BLaER1 (cell line): ENCODE results near the gene ADAMTS2.

ENCODE experiments used
- H3K27ac ChIP-seq: shearing (Covaris generic); formaldehyde crosslinking; 2 replicates; pipeline ENCODE4 v1.8.1; 2022
- H3K27me3 ChIP-seq: shearing (Covaris generic); formaldehyde crosslinking; 2 replicates; pipeline ENCODE4 v1.8.1; 2022
- H3K36me3 ChIP-seq: shearing (Covaris generic); formaldehyde crosslinking; 2 replicates; pipeline ENCODE4 v1.8.1; 2022
- H3K4me1 ChIP-seq: shearing (Covaris generic); formaldehyde crosslinking; 2 replicates; pipeline ENCODE4 v1.8.1; 2022
- H3K4me2 ChIP-seq: shearing (Covaris generic); formaldehyde crosslinking; 2 replicates; pipeline ENCODE4 v1.8.1; 2022
- H3K4me3 ChIP-seq: shearing (Covaris generic); formaldehyde crosslinking; 2 replicates; pipeline ENCODE4 v1.8.1; 2022
- H3K9ac ChIP-seq: shearing (Covaris generic); formaldehyde crosslinking; 2 replicates; pipeline ENCODE4 v1.8.1; 2022
- H3K9me3 ChIP-seq: shearing (Covaris generic); formaldehyde crosslinking; 2 replicates; pipeline ENCODE4 v1.8.1; 2022
- H4K20me1 ChIP-seq: shearing (Covaris generic); formaldehyde crosslinking; 2 replicates; pipeline ENCODE4 v1.8.1; 2022
- Cebpa-rat ChIP-seq: shearing (Covaris generic); IDR thresholded peaks from 2 replicates; pipeline ENCODE4 v1.8.1; 2022

ADAMTS2 gene

DNA sequence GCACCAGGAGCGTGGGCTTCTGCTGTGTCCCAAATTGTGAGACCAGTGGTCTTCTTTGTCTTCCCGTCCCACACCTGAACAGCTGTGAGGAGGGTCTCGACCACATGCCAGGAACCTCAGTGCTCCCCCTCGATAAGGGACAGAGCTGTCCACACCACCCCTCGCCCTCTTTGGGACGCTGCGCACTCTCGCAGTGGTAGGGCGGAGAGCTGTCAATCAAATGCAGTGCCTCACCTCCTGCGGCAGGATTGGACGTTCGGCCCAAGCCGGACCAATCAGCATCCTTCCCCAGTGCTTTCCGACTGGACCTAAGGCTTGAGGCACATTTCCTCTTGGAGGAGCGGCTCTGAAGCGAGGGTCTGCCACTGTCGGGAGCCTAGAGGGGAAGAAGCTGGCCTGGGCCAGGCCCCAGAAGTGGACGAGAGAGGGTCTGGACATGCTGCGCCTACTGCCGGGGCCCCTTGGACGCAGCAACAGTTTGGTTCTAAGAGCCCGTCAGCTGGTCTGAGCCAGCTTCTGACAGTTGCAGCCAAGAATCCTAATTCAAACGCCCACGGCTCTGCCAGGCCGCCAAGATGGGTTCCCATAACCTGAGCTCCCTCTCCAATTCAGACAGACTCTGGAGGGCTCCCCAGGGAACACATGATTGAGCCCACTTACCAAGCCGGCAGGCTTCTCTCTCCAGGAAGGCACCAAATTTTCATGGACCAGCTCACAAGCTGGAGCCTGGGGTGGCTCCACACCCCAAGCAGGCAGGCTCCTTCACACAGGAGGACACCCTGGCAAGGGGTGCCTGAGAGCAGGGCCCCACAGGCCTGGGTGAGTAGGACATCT lies 28.1 kb upstream of the ADAMTS2 start:
- no peak for TF ChIP-seq Cebpa-rat
- no peaks in the 10 kb centered on the region for H4K20me1 ChIP-seq
- H3K9ac ChIP-seq, result no peak overlapping the region
- H3K36me3 ChIP-seq, result no peaks in the 10 kb centered on the region
- H3K9me3 ChIP-seq, result no peaks in the 10 kb centered on the region
- no peak overlapping the region for H3K4me2 ChIP-seq
- H3K4me3 ChIP-seq, result no peak overlapping the region
- H3K4me1 ChIP-seq, result peaks cover 7% of the 10 kb centered on the region; the same call in 1 of the 2 replicates
- no peak overlapping the region for H3K27ac ChIP-seq
- no peaks in the 10 kb centered on the region for H3K27me3 ChIP-seq

DNA sequence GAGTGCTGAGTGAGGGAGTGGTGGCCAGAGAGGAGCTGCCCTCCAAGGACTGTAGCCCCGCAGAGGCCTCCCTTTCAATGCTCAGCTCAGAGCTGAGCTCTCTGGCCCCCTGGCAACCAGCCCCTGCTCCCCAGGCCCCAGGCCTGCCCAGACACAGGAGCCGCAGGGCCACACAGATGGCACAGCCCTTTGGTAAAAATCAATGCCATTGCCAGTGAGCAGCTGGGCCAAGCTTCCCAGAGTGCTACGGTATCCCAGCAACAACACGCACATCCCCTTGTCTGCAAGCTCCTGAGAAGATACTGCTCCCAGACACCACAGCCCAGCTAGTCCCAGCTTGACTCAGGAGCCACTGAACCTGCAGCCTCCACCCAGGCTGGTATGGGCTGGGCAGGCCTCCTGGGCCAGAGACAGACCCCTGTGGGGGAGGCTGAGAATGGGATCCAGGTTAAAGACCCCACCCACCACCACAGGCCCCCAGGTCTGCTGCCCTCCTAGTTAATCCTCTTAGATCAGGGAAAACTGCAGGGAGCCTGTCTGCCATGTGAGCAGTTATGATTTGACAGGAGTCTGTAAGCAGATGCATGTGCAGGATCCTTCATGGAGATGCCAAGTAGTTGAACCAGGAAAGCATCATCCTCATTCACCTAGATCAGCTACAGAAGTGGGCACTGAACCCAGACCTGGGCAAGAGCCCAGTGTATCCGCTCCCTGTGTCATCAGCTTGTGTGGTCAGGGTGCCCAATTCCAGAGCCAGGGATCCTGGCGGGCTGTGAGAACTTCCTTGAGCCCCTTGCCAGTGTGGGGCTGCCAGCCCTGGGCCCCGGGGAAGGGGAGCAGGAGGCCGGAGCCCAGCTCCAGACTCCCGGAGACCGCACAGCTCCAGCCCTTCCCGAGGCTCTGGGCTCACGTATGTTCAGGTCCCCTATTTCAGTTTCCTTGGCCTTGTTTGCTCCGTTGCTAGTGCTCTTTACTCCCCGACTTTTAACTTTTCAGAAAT lies 26.7 kb upstream of the ADAMTS2 start:
- Histone ChIP-seq H3K36me3 (no peaks in the 10 kb centered on the region), H3K4me3 (no peak overlapping the region), H3K4me2 (no peak overlapping the region), H4K20me1 (no peaks in the 10 kb centered on the region), H3K9ac (no peak overlapping the region), H3K27me3 (no peaks in the 10 kb centered on the region), H3K4me1 (peaks cover 7% of the 10 kb centered on the region; the same call in 1 of the 2 replicates), H3K27ac (no peak overlapping the region), H3K9me3 (no peaks in the 10 kb centered on the region)
- no peak for TF ChIP-seq Cebpa-rat

DNA sequence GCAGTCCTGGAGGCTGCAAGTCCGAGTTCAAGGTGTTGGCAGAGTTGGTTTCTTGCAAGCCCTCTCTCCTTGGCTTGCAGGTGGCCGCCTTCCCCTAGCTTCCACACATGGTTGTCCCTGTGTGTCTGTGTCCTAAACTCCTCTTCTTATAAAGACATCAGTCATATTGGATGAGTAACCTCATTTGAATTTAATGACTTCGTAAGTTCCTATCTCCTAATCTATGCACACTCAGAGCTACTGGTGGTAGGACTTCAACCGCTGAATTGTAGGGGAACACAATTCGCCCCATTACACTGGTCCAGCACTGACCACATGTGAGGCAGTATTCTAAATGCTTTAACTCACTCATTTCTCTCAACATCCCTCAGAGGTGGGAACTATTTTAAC lies 25.9 kb upstream of the ADAMTS2 start:
- no peaks in the 10 kb centered on the region for H3K27me3 ChIP-seq
- TF ChIP-seq Cebpa-rat, result no peak

DNA sequence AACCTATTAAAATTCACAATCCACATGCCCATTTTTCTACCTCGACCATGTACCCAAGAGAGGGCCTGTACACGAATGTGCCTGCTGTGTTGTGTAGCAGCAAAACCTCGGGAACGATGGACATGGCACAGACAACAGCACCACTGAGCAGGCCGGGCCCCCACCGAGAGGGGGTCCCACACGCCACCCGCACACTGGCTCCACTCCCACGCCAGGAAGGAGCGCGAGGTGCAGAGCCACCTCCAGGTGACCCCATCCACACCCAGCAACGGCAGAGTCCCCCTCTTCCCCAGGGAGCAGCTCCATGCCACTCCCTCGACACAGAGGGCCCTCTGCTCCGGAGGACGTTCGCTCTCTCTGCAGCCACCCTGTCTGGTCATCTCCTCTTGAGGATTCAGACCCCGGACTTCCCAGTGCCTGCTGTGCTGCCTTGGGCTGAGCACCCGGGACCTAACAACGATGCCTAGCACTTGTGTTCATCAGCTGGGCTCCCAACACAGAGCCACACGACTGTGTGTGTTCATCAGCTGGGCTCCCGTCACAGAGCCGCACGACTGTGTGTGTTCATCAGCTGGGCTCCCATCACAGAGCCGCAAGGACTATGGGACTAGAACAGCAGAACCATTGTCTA lies 25.3 kb upstream of the ADAMTS2 start:
- H3K4me1 ChIP-seq, result peaks cover 7% of the 10 kb centered on the region; the same call in 1 of the 2 replicates
- no peak for TF ChIP-seq Cebpa-rat
- no peaks in the 10 kb centered on the region for H3K27me3 ChIP-seq
- no peak overlapping the region for H3K4me2 ChIP-seq
- no peak overlapping the region for H3K27ac ChIP-seq
- no peak overlapping the region for H3K4me3 ChIP-seq
- no peaks in the 10 kb centered on the region for H3K9me3 ChIP-seq
- H3K9ac ChIP-seq, result no peak overlapping the region
- no peaks in the 10 kb centered on the region for H4K20me1 ChIP-seq
- no peaks in the 10 kb centered on the region for H3K36me3 ChIP-seq

More for the DNA sequence above, 25.9 kb upstream of the ADAMTS2 start:
- H3K9me3 ChIP-seq, result no peaks in the 10 kb centered on the region
- no peaks in the 10 kb centered on the region for H4K20me1 ChIP-seq
- no peaks in the 10 kb centered on the region for H3K36me3 ChIP-seq
- no peak overlapping the region for H3K9ac ChIP-seq
- H3K4me3 ChIP-seq, result no peak overlapping the region
- H3K27ac ChIP-seq, result no peak overlapping the region
- H3K4me1 ChIP-seq, result peaks cover 7% of the 10 kb centered on the region; the same call in 1 of the 2 replicates
- no peak overlapping the region for H3K4me2 ChIP-seq

DNA sequence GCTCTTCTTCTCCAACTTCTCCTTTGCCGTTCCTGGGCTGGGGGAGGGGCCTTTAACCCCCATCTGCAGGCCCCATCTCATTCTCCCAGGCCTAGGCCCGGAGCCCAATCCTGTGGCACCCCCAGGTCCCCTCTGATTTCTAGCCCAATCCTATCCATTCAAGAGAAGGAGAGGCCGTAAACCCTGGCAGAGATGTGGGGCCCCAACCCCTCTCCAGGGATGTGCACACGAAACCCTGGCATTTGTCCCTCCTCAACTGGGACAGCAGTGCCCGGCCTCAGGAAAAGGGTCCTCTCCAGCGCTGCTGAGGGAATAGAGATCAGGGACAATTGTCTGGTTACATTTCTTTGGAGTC lies 24.2 kb upstream of the ADAMTS2 start:
- H3K27me3 ChIP-seq, result no peaks in the 10 kb centered on the region
- H3K4me2 ChIP-seq, result no peak overlapping the region
- no peaks in the 10 kb centered on the region for H3K9me3 ChIP-seq
- no peak overlapping the region for H3K9ac ChIP-seq
- no peaks in the 10 kb centered on the region for H3K36me3 ChIP-seq
- H3K4me1 ChIP-seq, result no peaks in the 10 kb centered on the region
- no peak for TF ChIP-seq Cebpa-rat
- no peaks in the 10 kb centered on the region for H4K20me1 ChIP-seq
- H3K4me3 ChIP-seq, result no peak overlapping the region
- H3K27ac ChIP-seq, result no peak overlapping the region

DNA sequence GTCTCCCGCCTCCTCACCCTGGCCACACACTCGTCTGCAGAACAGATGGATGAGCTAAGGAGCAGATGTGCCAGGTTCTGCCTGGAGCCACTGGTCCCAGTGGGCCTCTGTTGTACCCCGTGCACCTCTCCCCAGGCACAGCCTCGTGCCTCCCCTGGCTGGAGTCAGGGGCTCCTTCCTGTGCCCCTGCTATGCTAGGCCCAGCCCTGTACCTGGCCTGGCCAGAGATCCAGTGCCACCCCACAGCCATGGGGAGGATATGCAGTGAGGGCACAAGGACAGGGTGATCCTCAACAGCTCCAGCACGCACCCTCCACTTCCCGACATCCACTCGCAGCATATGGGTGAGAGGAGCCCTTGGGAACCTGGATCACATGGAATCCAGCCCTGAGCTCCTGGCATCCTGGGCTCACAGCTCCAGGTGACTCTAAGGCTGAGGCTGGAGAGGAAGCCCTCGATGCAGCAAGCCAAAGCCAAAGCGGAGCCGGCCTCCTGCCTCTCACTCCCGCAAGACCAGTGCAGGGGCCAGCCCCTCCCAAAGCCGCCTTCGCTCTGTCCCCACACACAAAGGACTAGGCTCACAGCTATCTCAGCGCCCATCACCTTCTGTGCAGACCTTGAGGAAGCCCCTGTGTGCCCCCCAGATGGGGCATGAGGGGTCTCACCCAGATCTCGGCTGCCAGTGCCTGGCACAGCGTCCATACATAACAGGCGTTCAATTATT lies 23.7 kb upstream of the ADAMTS2 start:
- Histone ChIP-seq H3K27me3 (no peaks in the 10 kb centered on the region), H3K9me3 (no peaks in the 10 kb centered on the region), H3K4me3 (no peak overlapping the region), H3K27ac (no peak overlapping the region), H3K36me3 (no peaks in the 10 kb centered on the region), H3K4me1 (no peaks in the 10 kb centered on the region), H3K4me2 (no peak overlapping the region), H4K20me1 (no peaks in the 10 kb centered on the region), H3K9ac (no peak overlapping the region)
- TF ChIP-seq Cebpa-rat, result no peak

DNA sequence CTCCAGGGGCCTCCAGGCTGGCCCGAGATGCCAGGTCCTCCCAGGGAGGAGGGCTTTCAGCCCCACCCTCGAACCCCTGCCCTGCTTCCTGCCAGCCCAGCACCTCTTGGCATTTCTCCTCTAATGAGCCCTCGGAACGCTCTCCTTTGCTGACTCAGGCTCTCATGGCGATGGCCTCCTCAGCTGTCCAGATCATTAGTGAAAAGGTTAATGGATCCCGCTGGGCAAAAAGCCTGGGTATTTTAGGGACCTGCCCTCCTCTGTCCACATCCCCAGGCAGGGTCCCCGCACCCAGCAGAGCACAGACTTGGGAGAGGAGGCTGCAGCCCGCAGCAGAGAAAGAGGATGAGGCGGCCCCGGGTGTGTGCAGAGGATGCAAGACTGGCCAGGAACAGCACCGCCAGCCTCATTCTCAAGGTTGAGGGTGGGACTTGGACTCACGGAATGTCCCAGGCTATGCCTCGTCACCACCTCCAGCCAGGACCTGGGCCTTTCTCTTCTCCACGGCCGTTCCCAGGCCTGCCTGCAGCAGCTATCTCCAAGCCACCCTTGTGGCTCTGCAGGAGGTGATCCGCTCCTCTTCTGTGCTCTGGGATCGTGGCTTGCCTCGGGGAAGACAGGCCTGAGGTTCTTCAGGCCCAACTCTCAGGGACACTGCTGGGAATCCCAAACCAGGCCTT lies 23.0 kb upstream of the ADAMTS2 start:
- H3K27me3 ChIP-seq, result no peaks in the 10 kb centered on the region
- H3K4me2 ChIP-seq, result no peak overlapping the region
- no peak overlapping the region for H3K27ac ChIP-seq
- no peak overlapping the region for H3K4me3 ChIP-seq
- TF ChIP-seq Cebpa-rat, result no peak
- H3K9me3 ChIP-seq, result peaks cover 5% of the 10 kb centered on the region; the same call in 1 of the 2 replicates
- H3K9ac ChIP-seq, result no peak overlapping the region
- H4K20me1 ChIP-seq, result no peaks in the 10 kb centered on the region
- no peaks in the 10 kb centered on the region for H3K36me3 ChIP-seq
- no peaks in the 10 kb centered on the region for H3K4me1 ChIP-seq

DNA sequence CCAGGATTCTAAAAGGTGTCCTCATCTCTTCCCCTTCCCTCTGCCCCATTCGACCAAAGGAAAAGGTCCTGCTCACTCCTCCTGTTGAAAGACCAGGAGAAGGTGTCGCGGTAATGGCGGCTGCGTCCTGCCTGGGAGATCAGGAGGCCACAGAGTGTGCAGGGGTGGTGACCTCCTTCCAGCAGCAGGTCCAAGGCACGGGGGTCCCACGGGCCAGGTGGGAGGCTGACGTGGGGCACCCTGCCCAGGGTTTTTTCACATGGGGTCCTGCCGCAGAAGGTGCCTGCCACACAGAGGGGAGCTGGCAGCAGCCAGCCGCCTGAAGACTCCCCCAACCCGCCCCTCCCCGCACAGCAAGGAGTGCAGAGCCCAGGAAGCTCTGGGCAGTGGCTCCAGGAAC lies 22.2 kb upstream of the ADAMTS2 start:
- Histone ChIP-seq H3K4me1 (no peaks in the 10 kb centered on the region), H3K27me3 (no peaks in the 10 kb centered on the region), H3K36me3 (no peaks in the 10 kb centered on the region), H3K4me3 (no peak overlapping the region), H3K4me2 (no peak overlapping the region), H4K20me1 (no peaks in the 10 kb centered on the region), H3K9ac (no peak overlapping the region), H3K27ac (no peak overlapping the region), H3K9me3 (peaks cover 8% of the 10 kb centered on the region; the same call in 1 of the 2 replicates)
- no peak for TF ChIP-seq Cebpa-rat

DNA sequence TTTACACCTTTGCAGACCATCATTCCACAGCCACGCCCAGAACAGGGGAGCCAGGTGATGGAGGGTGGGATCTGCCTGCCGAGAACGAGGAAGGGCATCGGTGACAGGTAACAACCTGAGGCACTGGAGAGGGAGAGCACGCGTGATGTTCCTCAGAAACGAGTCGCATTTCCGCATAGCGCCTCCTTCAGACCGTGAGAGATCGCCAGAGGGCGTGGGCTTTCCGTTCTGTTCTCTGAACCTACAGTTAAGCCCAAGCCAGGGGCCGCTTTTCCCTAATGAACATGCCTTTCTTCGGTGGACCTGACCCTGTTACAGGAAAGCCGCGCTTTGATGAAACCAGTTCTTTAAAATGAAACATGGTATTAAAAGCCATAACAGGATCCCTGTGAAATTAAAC lies 17.1 kb upstream of the ADAMTS2 start:
- H3K36me3 ChIP-seq, result no peaks in the 10 kb centered on the region
- no peaks in the 10 kb centered on the region for H3K4me1 ChIP-seq
- no peak overlapping the region for H3K4me3 ChIP-seq
- no peak overlapping the region for H3K4me2 ChIP-seq
- H3K27me3 ChIP-seq, result no peaks in the 10 kb centered on the region
- H3K27ac ChIP-seq, result no peak overlapping the region
- no peak for TF ChIP-seq Cebpa-rat
- H3K9ac ChIP-seq, result no peak overlapping the region
- H4K20me1 ChIP-seq, result no peaks in the 10 kb centered on the region
- H3K9me3 ChIP-seq, result peaks cover 8% of the 10 kb centered on the region; the same call in 1 of the 2 replicates
